Activated CD4-positive, alpha-beta memory T cell treated with anti-CD3 and anti-CD28 coated beads for 36 hours (primary cell): ENCODE data around the gene RNF149. TPM values are rescaled to one million over a fixed set of nuclear protein-coding genes. Genes with fewer than 3 reads are reported as not detected.

Experiments used
- microRNA-seq: library from miRNA; unstranded; fragments of <30 nt; microRNA quantifications from one replicate; pipeline ENCODE4 v1.2.0, GENCODE V29; 2022; ENCODE audit warnings: borderline number of aligned reads, borderline microRNAs expressed, borderline replicate concordance
- total RNA-seq, 2 experiments: library from RNA; stranded (reverse); gene quantifications; one replicate each; pipeline ENCODE4 v1.2.3, GENCODE V29; 2021

RNF149 gene
- total RNA-seq, 2 experiments from 2014 or later: 42.1 to 46.9 TPM

Small RNA genes within 50 kb of the gene (microRNA-seq; reads per million reads assigned to microRNA genes)
- 2.8 reads per million for gene MIR5696

Other genes starting within 250 kb of the RNF149 start
- 1 to 10 TPM; 1.5 to 1.6 TPM for gene TBC1D8, start 157.3 kb downstream of the RNF149 start, total RNA-seq
- gene CNOT11, start 55.8 kb downstream of the RNF149 start, total RNA-seq: 10 to 100 TPM; 54.6 to 56.2 TPM
- not detected for gene CREG2, start 78.8 kb upstream of the RNF149 start, total RNA-seq
- 1 to 10 TPM in 1 of 2 experiments, under 1 TPM in 1; 0.90 to 1.0 TPM for gene RFX8, start 166.4 kb upstream of the RNF149 start, total RNA-seq